ENCODE results near the gene SARM1. TPM values are rescaled to one million over a fixed set of nuclear protein-coding genes. Genes with fewer than 3 reads are reported as not detected.

The SARM1 gene
- total RNA-seq, 2 donors from 2014 or later = 30.1 to 33.7 TPM

- no peaks in the 10 kb centered on the region for H3K36me3 Mint-ChIP-seq (ENCODE audit: low read depth)
- H3K4me3 Mint-ChIP-seq = peak overlapping the region; percentile 76
- peaks cover 7% of the 10 kb centered on the region for H3K27me3 Mint-ChIP-seq
Measured at GRCh38 chr17:28404007-28404406, 32.5 kb downstream of the SARM1 start.

GRCh38 chr17:28404461-28404811 is 32.9 kb downstream of the SARM1 start:
- no peaks in the 10 kb centered on the region for H3K36me3 Mint-ChIP-seq (ENCODE audit: low read depth)
- peak overlapping the region; percentile 76 for H3K4me3 Mint-ChIP-seq
- no peaks in the 10 kb centered on the region for H3K9me3 Mint-ChIP-seq
- ATAC-seq (replicated peaks) = no peak
- H3K4me1 Mint-ChIP-seq = peaks cover 13% of the 10 kb centered on the region
- H3K27ac Mint-ChIP-seq = no peak overlapping the region
- H3K27me3 Mint-ChIP-seq = peaks cover 7% of the 10 kb centered on the region

More at GRCh38 chr17:28404007-28404406, 32.5 kb downstream of the SARM1 start:
- Mint-ChIP-seq H3K27ac (peak overlapping the region; percentile 23), H3K9me3 (no peaks in the 10 kb centered on the region), H3K4me1 (peaks cover 13% of the 10 kb centered on the region)
- ATAC-seq (replicated peaks) = no peak

DNA sequence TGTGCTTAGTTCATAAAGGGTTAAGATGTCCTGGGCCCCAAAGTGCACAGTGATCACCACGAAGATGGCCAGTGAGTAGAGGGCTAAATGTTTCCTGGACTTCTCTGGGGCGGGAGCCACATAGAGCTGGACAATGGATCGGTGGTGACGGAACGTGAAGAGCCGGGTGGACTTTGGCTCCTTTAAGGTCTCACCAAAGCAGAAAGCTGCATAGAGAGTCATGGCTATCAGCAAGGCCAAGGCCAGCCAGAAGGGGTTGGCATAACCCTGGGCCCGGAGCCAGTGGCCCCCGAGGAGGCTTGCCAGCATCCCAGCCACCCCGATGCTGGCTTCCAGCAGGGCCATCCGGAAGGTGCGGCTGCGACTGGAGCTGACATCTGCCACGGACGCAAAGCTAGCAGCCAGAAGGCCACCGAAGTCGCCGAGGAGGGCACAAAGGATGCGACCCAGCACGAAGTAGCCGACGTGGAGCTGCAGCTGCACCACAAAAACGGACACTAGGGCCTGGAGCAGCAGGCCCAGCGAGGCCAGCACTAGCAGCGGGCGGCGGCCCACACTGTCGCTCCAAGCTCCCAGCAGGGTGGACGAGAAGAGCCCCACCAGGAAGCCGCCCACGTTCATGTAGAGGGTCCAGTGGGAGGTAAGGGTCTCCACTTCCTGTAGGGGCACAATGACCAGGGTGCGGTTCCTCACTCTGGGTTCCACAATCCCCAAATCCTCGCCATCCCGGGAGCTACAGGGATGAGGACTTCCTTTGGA is 33.5 kb downstream of the SARM1 start:
- Mint-ChIP-seq H3K27me3 (peaks cover 7% of the 10 kb centered on the region), H3K4me1 (peaks cover 13% of the 10 kb centered on the region), H3K4me3 (peak overlapping the region; percentile 76), H3K27ac (peak overlapping the region; percentile 33), H3K9me3 (no peaks in the 10 kb centered on the region), H3K36me3 (ENCODE audit: low read depth) (no peaks in the 10 kb centered on the region)
- no peak for ATAC-seq (replicated peaks)

DNA sequence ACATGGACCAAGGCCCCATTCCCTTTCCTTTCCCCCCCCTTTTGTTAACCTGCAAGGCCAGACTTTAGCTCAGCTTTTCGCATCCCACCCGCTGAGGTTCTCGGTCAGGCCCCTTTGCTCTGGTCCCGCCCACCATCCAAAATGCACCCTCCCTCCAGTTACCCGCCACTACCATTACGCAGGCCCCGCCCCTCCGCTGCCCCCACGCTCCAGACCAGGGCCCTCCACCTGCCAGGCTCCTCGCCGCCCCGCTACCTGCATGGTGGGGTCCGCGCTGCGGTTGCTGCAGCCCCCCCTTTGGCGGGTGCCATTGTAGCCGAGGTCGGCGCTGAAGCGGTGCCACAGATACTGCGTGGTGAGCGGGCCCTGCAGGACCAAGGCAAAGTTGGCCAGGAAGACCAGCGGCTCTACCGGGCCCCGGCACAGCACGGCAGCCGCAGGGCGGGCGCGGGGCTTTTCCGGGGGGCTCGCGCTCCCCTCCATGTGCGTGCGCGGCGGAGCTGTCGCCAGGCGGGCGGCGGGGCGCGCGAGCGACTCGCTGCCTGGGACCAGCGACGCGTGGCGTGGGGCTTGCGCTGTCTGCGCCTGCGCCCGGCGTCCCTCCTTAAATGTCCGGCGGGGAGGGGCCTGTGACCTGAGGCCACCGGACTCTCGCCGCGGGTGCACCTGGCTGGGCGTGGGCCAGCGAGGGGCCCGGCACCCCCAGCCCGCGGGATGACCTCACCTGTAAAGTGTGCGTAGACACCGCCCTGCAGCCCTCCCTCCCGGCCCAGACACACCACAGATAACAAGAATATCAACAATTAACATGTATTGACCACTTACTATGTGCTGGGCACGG is 34.4 kb downstream of the SARM1 start, which contains the start of gene SLC46A1:
Gene SLC46A1 (minus strand): TSS at position 581 of the 841 bp plus-strand sequence. CDS start 98 bp downstream, at position 483.
- Mint-ChIP-seq H3K4me1 (peaks cover 13% of the 10 kb centered on the region), H3K36me3 (ENCODE audit: low read depth) (no peaks in the 10 kb centered on the region), H3K4me3 (peak within 1 kb of the TSS; percentile 76), H3K9me3 (no peaks in the 10 kb centered on the region), H3K27me3 (peaks cover 10% of the 10 kb centered on the region), H3K27ac (peak within 1 kb of the TSS; percentile 33)
- ATAC-seq (replicated peaks) = peak; percentile 83

DNA sequence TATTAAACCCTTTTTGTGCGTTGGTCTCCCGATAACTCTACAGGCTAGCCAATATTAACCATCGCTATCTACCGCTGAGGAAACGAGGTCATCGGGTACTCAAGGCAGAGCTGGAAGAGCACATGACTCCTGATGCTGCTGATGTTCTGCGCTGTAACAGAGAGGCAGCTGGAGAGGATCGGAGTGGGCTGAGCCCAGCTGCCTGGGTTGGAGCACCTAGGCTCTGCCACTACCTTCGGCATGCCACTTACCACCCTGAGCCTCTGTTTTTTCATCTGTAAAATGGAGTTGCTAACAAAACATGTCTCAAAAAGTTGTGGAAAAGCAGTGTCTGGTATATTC is 35.0 kb downstream of the SARM1 start:
- no peaks in the 10 kb centered on the region for H3K36me3 Mint-ChIP-seq (ENCODE audit: low read depth)
- ATAC-seq (replicated peaks) = peak; percentile 38
- no peak overlapping the region for H3K27ac Mint-ChIP-seq
- peak overlapping the region; percentile 76 for H3K4me3 Mint-ChIP-seq
- peaks cover 13% of the 10 kb centered on the region for H3K4me1 Mint-ChIP-seq
- H3K9me3 Mint-ChIP-seq = no peaks in the 10 kb centered on the region
- H3K27me3 Mint-ChIP-seq = peaks cover 11% of the 10 kb centered on the region

DNA sequence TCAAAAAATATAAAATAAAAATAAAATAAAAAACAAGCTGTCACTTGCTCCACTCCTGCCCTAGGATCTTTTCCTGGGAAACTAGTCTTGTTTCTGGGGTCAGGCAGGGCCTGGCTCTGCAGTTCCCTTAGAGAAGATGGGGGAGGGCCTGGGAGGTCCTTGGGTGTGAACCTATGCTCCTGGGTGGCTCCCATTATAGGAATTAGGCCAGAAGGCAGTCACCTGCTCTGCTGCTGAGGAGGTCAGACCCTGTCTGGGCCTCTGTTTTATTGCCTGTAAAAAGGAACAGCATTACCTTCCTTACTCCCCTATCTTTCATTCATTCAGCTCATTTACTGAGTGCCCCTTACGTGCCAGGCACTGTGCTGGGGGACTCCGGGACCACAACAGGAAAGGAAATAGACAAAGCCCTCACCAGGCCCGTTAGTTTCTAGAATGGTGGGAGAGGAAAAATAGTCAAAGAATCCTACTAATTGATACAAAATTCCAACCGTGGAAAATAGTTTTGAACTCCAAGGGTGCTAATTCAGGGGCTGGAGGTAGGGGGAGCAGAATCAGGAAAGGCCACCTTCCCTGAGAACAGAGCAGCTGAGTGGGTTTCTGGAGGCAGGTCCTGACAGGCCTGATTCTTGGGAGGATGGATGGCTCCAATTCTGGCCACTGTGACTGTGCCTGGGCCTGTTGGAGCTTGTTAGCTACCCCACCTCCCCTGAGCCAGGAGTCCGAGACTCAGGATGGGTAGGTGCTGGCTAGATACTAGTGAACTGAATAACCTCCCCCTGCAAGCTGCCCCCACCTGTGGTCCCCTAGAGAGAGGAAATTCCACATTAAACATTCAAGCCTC is 35.9 kb downstream of the SARM1 start:
- H3K36me3 Mint-ChIP-seq (ENCODE audit: low read depth) = no peaks in the 10 kb centered on the region
- peaks cover 11% of the 10 kb centered on the region for H3K27me3 Mint-ChIP-seq
- H3K27ac Mint-ChIP-seq = no peak overlapping the region
- H3K4me1 Mint-ChIP-seq = peaks cover 13% of the 10 kb centered on the region
- no peaks in the 10 kb centered on the region for H3K9me3 Mint-ChIP-seq
- no peak for ATAC-seq (replicated peaks)
- H3K4me3 Mint-ChIP-seq = peak overlapping the region; percentile 76

DNA sequence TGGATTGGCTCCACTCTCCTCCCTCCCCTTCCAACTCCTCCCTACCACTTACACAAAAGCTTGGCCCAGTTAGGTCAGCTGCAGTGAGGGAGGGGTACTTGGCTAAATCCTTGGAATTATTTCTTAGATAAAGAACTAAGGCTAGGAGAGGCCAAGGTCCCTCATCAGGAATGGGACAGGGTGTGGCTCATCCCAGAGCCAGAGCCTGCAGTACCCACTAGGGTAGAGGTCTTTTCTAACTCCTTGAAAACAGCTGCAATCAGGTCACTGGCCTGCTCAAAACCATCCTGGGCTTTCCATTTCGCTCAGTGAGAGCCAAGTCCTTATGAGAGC is 36.4 kb downstream of the SARM1 start:
- Mint-ChIP-seq H3K27ac (no peak overlapping the region), H3K4me1 (peaks cover 9% of the 10 kb centered on the region), H3K9me3 (no peaks in the 10 kb centered on the region), H3K4me3 (no peak overlapping the region), H3K27me3 (peaks cover 11% of the 10 kb centered on the region), H3K36me3 (ENCODE audit: low read depth) (no peaks in the 10 kb centered on the region)
- no peak for ATAC-seq (replicated peaks)

DNA sequence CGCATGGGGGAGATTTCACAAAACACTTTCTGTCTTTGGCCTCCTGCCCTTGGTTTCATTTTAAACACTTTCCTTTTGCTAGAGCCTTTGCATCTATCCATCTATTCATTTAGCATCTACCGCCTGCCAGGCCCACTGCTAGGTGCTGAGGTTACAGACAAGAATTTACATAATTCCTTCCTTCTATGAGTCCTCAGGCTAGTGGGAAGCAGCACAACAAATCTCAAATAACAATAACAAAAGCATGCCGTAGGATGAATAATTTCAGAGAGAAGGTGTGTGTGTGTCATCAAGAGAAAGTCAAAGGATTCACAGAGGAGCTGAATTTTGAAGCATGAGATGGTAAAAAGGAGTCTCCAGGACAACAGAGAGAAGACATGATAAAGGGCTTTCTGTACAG is 40.6 kb downstream of the SARM1 start:
- Mint-ChIP-seq H3K27ac (no peak overlapping the region), H3K27me3 (peaks cover 11% of the 10 kb centered on the region), H3K4me1 (no peaks in the 10 kb centered on the region), H3K4me3 (no peak overlapping the region), H3K36me3 (ENCODE audit: low read depth) (no peaks in the 10 kb centered on the region), H3K9me3 (no peaks in the 10 kb centered on the region)
- ATAC-seq (replicated peaks) = no peak

- Mint-ChIP-seq H3K4me3 (no peak overlapping the region), H3K27ac (no peak overlapping the region), H3K4me1 (no peaks in the 10 kb centered on the region), H3K36me3 (ENCODE audit: low read depth) (no peaks in the 10 kb centered on the region), H3K9me3 (no peaks in the 10 kb centered on the region), H3K27me3 (peaks cover 3% of the 10 kb centered on the region)
- no peak for ATAC-seq (replicated peaks)
Measured at GRCh38 chr17:28413804-28414203, 42.3 kb downstream of the SARM1 start.

- Mint-ChIP-seq H3K27me3 (peaks cover 4% of the 10 kb centered on the region), H3K36me3 (ENCODE audit: low read depth) (no peaks in the 10 kb centered on the region), H3K4me1 (no peaks in the 10 kb centered on the region), H3K9me3 (no peaks in the 10 kb centered on the region), H3K4me3 (no peak overlapping the region), H3K27ac (no peak overlapping the region)
- ATAC-seq (replicated peaks) = no peak
Measured at GRCh38 chr17:28415886-28416285, 44.4 kb downstream of the SARM1 start.

DNA sequence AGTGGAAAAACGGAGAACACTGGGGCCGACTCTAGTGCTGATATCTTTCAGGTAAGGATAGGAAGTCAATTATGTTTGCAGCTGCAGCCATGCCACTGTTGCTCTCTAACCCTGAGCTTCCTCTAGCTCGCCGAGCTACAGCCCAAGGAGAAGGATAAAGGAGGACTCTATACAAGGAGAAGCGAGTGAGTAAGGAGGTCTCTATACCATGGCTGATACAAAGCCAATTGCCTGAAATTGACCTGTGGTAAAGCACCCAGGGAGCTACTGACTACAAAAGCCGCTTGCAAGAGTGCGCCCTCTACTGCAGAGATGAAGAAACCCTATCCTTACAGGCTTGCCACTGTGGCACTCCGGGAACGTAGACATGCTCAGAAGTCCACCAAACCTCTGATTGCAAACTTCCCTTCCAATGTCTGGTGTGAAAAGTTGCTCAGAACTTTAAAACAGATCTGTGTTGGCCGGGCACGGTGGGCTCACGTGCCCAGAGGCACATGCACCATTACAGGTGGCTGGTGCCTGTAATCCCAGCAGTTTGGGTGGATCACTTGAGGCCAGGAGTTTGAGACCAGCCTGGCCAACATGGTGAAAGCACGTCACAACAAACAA is 45.3 kb downstream of the SARM1 start:
- no peaks in the 10 kb centered on the region for H3K36me3 Mint-ChIP-seq (ENCODE audit: low read depth)
- ATAC-seq (replicated peaks) = peak; percentile 93
- no peak overlapping the region for H3K4me3 Mint-ChIP-seq
- peaks cover 4% of the 10 kb centered on the region for H3K27me3 Mint-ChIP-seq
- H3K4me1 Mint-ChIP-seq = no peaks in the 10 kb centered on the region
- no peaks in the 10 kb centered on the region for H3K9me3 Mint-ChIP-seq
- no peak overlapping the region for H3K27ac Mint-ChIP-seq

GRCh38 chr17:28421787-28422305 is 50.4 kb downstream of the SARM1 start:
- no peak overlapping the region for H3K4me3 Mint-ChIP-seq
- no peaks in the 10 kb centered on the region for H3K36me3 Mint-ChIP-seq (ENCODE audit: low read depth)

DNA sequence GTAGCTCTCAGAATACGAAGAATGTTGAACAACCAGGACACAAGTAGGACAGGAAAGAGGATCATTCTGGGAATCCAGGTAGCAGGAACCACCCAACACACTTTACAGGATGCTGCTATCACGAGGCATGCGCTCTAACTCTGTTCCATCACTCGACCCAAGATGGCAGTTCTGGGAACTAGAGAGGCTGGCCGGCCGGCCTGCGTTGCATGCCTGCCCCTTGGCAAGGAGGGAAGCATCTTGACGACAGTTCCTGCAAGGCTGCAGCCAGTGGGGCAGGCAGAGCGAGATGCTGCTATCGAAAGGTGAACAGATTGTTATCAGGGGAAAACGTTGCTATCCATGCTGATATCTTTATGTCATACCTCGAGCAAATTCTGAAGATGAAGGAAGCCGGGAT is 53.7 kb downstream of the SARM1 start:
- Mint-ChIP-seq H3K36me3 (ENCODE audit: low read depth) (no peaks in the 10 kb centered on the region), H3K4me3 (no peak overlapping the region), H3K27me3 (peaks cover 8% of the 10 kb centered on the region), H3K4me1 (no peaks in the 10 kb centered on the region), H3K27ac (no peak overlapping the region), H3K9me3 (no peaks in the 10 kb centered on the region)
- ATAC-seq (replicated peaks) = no peak

More at GRCh38 chr17:28421787-28422305, 50.4 kb downstream of the SARM1 start:
- Mint-ChIP-seq H3K9me3 (no peaks in the 10 kb centered on the region), H3K4me1 (no peaks in the 10 kb centered on the region), H3K27ac (no peak overlapping the region), H3K27me3 (peaks cover 7% of the 10 kb centered on the region)
- ATAC-seq (replicated peaks) = no peak

- no peak for ATAC-seq (replicated peaks)
- H3K9me3 Mint-ChIP-seq = no peaks in the 10 kb centered on the region
- H3K27ac Mint-ChIP-seq = no peak overlapping the region
Measured at GRCh38 chr17:28426081-28426519, 54.6 kb downstream of the SARM1 start.

More at GRCh38 chr17:28426081-28426519, 54.6 kb downstream of the SARM1 start:
- no peaks in the 10 kb centered on the region for H3K36me3 Mint-ChIP-seq (ENCODE audit: low read depth)
- H3K4me3 Mint-ChIP-seq = no peak overlapping the region
- H3K27me3 Mint-ChIP-seq = peaks cover 14% of the 10 kb centered on the region
- H3K4me1 Mint-ChIP-seq = no peaks in the 10 kb centered on the region

Data from activated T-helper 17 cell treated with anti-CD3 and anti-CD28 coated beads, Interleukin-2, amount 50 U/mL, for 72 hours (primary cell).